Measurements from ENCODE around the gene TTC19. TPM values are rescaled to one million over a fixed set of nuclear protein-coding genes. Genes with fewer than 3 reads are reported as not detected.

Gene TTC19
- total RNA-seq, 4 donors from 2014 or later = 27.7 to 57.9 (median 48.0) TPM

- TF ChIP-seq CTCF (IDR thresholded peaks at IDR 0.05; ENCODE audit: low read depth) = no peak
These were observed 19.7 kb downstream of the TTC19 start for GRCh38 chr17:16019347-16019746.

- no peak for TF ChIP-seq CTCF (IDR thresholded peaks at IDR 0.05; ENCODE audit: low read depth)
These were observed 24.3 kb downstream of the TTC19 start for GRCh38 chr17:16023881-16024280.

- TF ChIP-seq CTCF (IDR thresholded peaks at IDR 0.05; ENCODE audit: low read depth) = no peak
These were observed 25.6 kb downstream of the TTC19 start for GRCh38 chr17:16025202-16025601.

- TF ChIP-seq CTCF (IDR thresholded peaks at IDR 0.05; ENCODE audit: low read depth) = no peak
These were observed 27.3 kb downstream of the TTC19 start for GRCh38 chr17:16026895-16027294.

GRCh38 chr17:16027708-16028584 lies 28.3 kb downstream of the TTC19 start:
- no peak for TF ChIP-seq CTCF (IDR thresholded peaks at IDR 0.05; ENCODE audit: low read depth)

- TF ChIP-seq CTCF (IDR thresholded peaks at IDR 0.05; ENCODE audit: low read depth) = no peak
These were observed 34.2 kb downstream of the TTC19 start for GRCh38 chr17:16033729-16034349.

- no peak for TF ChIP-seq CTCF (IDR thresholded peaks at IDR 0.05; ENCODE audit: low read depth)
These were observed 36.6 kb downstream of the TTC19 start for GRCh38 chr17:16036261-16036660.

All from subcutaneous adipose tissue (tissue), 4 donors.